GM21576 (cell line): ENCODE measurements around the gene ASF1B.
"Not testable (repeated sequence)": the region's sequence is repeated elsewhere in the genome, so short reads cannot be mapped to it uniquely, and the experiment has no call there.

Experiments
- ATAC-seq: cut with Tn5 transposase; IDR thresholded peaks from one replicate; pipeline ENCODE4 v1.9.1; 2021; ENCODE audit warnings: mild to moderate bottlenecking, moderate library complexity; ENCODE audit not compliant: unreplicated experiment

The ASF1B gene

DNA sequence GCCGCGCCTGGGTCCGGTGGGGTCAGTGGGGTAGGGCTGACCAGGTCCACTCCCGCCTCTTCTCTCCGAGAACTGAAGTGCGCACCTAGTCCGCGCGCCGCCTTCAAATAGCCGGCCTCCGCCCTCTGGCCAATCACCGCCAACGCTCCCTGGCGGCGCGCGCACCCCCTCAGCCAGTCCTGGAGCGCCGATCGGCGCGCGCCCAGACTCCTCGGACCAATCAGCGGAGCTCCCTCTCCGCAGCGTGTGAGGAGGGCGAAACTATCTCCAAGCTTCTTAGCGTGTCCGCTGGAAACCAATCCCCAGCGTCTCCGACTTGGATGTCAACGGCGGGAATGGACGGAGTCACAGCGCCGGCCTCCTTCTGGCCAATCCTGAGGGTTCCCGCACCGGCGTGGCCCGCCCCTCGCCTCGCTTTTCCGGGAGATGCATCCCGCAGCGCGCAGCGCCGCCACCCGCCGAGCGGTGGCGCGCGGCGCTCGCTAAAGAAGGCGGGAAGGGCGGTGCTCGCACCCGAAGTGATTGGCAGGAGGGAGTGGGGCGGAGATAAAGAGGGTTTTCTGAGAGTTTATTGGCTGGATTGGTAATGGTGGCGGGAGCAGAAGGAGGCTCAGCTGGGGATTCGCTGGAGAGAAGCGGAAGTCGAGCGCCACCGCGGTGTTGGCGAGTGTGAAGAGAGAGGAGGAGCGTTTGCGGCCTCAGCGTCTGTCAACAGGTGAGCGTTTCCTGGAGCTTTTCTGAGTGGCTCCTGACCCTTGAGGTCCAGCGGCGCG is at the start of gene ASF1B:
TSS of gene ASF1B (minus strand) at position 81 of the 773 bp plus-strand sequence. CDS start 133 bp downstream, outside the sequence.
- peak; percentile 70 for ATAC-seq

DNA sequence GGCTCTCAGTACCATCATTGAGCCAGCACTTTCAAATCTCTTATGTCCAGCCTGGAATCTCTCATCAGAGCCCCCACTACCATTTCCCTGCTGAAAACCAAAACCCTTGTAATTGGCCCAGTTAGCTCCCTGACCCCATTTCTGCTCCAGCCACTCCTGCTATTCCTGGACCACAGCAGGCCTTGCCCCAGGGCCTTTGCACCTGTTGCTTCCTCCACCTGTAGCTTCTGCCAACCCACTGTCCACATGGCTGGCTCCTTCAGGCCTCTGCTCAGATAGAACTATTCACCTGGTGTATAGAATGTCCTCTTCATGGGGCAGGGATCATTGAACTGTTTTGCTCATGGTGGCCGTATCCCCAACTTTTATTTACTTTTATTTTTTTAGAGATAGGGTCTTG is 49.3 kb upstream of the ASF1B start:
- not testable (repeated sequence) for ATAC-seq

DNA sequence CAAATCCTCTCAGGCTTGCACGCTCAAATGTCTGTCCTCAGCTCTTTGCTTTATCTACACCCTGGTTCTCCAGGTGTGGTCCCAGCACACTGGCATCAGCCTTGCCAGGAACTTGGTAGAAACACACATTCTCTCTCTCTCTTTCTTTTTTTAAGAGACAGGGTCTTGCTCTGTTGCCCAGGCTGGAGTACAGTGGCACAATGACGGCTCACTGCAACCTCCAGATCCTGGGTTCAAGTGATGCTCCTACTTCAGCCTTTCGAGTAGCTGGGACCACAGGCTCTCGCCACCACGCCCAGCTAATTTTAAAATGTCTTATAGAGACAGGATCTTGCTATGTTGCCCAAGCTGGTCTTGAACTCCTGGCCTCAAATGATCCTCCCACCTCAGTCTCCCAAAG is 48.8 kb upstream of the ASF1B start:
- ATAC-seq: no peak

DNA sequence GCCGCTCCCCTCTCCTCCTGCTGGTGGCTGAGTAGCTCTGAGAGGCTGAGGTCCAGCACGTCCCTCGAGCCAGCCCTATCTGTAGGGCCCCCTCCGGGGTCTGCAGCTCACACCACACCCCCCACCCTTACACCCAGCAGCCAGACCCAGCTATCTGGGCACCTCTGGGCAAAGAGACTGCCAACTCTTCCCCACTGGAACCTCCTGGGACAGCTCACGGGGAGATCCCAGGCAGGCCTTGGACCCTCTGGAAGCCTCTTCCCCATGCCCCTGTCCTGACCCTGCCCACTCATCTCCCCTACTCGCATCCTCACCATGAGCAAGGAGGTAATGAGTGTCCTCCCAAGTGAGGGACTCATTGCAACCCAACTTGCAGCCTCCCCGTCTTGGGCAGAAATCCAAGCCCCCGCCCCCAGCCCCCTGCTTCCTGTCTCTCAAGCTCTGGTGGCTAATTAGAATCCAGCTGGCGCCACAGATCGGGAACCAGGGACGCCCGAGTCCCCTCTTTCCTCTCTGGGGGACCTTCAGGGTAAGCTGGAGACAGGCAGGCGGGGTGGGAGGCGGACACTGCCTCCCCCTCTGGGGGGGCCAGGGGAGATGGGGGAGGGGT is 47.5 kb upstream of the ASF1B start:
- ATAC-seq: no peak

DNA sequence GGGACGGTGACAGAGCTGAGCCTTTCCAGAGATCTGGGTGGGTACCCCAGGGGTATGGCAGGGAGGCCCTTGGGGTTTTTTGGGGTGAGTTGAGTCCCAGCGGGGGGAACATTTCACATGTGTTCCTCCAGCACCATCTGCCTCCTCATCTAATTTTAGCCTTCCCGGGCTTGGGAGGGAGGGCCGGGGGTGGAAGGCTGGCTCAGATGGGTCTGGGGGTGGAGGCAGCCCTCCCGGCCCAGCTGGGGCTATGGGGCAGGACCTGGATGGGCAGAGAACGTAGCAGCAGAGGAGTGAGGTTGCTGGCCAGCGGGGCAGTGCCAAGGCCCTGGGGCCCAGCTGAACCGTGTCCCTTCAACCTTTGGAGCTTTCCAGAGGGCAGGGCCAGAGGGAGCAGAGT is 46.1 kb upstream of the ASF1B start:
- no peak for ATAC-seq

DNA sequence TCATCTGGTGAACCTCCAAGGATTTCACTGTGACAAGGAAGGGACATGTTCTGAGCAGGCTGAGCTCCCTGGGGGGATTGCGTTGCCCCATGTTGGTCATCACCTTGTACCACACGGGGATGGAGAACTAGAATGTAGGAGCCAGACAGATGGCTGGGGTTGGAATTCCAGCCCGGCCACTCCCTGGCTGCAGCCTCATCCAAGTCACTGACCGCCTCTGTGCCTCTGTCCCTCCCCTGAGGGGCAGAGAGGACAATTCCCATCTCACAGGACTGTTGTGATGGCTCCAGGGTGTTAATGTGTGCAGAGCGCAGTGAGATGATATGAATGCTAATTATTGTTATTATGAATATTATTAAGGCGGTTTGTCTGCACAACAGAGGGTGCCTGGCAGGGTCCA is 45.5 kb upstream of the ASF1B start:
- ATAC-seq: no peak

DNA sequence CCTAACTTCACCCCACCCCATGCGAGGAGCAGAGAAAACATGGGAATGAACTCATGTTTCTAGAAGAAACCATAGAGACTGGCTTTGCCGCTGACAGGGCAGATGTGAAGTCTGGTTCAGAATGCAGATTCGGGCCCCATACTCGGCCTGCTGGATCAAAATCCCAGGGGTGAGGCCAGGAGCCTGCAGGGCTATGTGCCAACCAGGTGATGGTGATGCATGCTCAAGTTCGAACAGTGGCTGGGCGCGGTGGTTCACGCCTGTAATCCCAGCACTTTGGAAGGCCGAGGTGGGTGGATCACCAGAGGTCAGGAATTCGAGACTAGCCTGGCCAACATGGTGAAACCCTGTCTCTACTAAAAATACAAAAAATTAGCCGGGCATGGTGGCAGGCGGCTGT is 44.8 kb upstream of the ASF1B start:
- ATAC-seq: not testable (repeated sequence)

DNA sequence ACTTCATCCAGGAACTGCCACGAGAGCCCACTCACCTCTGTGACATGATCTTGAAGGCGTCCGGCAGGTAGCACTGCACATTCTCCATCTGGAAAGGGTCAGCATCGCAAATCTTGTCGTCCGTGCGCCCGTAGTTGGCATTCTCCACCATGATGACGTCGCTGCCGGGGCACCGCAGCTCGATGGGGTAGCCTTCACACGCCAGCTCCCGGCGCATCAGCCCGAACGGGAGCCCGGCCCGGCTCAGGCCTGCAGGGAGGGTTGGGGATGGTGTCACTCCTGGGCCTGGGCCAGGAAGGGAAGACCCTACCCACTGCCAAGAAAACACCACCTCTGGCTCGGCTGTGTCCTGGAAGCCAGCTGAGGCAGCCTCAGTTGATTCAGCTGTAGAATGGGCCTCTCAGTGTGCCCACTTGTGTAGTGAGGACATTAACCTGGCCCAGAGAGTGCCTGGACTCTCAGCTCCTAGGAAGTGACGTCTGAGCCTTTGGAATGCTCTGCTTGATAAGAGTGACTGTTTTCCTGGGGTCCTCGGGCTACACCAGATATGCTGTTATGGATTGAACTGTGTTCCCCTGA is 41.2 kb upstream of the ASF1B start:
- no peak for ATAC-seq

DNA sequence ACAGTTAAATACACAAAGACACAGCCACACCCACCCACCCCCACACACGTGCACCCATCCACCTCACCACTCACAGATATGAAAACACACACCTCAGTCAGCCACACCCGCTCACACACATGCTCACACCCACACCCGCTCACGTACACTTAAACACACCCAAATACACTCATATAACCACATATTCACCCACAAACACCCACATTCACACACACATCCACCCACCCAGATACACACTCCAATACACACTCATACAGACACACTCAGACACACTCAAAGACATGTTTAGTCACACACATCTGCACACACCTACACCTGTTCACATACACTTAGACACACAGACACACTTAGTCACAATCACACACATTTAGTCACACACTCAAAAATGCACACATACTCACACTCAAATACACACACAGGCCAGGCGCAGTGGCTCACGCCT is 39.0 kb upstream of the ASF1B start:
- no peak for ATAC-seq

DNA sequence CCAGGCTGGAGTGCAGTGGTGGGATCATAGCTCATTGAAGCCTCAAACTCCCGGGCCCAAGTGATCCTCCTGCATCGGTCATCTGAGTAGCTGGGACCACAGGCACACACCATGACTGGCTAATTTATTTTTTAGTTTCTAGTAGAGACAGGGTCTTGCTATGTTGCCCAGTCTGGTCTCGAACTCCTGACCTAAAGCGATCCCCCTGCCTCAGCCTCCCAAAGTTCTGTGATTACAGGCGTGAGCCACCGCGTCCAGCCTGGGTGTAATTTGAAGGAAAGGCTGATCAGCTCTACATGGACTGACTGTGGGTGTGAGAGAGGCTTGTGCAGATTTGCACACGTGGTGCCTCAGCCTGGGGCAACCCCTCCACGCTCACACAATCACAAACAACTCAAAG is 38.5 kb upstream of the ASF1B start:
- no peak for ATAC-seq

DNA sequence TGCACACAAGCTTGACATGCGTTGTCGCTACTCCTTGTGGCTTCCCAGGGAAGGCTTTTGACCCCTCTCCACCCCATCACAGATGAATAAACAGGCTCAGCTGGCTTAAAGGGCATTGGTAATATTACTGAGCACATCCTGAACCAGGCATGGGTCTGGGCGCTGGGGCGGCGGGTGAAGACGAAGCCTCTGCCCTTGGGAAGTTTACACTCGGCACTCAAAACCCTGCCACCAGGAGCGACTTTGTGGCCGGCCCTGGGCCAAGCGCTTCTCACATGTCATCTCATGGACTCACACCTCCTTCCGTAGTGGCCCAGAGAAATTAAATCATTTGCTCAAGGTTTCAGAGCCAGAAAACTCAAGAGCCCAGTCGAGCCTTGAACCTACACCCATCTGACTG is 32.6 kb upstream of the ASF1B start:
- ATAC-seq: no peak

DNA sequence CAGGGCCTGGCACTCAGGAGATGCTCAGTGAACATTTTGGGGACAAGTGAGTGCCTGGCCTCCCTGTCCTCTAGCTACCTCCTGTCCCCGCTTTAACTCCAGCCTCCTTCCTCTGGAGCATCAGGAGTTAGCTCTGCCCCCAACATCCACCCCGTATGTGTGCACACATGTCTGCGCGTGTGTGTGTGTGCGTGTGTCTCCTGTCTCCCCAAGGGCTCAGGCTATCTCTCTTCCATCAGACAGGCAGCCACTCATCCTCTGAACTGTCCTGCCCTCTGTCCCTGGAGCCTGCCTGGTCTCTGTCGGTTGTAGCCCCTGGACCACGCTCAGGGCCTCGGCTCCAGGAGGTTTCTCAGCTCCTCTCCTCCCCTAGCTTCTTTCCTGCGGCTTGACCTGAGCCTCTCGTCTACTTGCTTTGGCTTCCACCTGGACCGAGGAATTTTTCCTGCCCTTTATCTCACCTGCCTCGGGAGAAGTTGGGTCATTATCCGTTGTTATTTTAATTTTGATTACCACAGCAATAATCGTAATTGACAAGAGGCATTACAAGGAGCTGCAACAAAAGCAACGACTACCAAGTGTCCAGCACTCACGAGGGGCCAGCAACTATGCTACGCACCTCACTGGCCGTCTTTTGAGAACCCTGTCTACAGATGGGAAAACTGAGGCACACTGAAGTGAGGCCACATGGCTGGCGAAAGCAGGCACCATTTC is 32.0 kb upstream of the ASF1B start:
- no peak for ATAC-seq

DNA sequence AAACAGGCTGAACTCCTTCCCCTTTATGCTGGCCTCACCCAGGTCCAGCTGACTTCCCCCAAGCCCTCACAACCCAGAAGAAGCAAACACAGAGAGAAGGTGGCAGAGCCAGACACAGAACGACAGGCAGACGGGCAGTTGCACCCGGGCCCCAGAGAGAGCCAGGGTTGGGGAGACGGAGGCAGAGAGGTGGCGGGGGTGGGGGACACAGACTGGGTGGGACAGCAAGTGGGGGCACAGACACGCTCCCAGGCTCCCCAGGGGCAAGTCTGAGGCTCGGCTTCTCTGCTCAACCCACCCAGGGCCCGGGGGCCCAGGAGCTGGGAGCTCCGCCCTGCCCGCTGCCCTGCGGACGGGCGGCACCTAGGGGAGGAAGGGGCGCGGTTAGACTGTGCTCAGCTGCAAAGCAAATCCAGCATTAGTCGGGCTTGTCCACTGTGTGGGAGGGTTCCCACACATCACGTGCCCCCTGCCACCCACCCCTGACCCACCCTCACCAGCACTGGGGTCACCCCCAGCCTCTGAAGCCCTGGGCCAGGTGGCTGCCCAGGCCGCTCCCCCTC is 31.3 kb upstream of the ASF1B start:
- no peak for ATAC-seq

DNA sequence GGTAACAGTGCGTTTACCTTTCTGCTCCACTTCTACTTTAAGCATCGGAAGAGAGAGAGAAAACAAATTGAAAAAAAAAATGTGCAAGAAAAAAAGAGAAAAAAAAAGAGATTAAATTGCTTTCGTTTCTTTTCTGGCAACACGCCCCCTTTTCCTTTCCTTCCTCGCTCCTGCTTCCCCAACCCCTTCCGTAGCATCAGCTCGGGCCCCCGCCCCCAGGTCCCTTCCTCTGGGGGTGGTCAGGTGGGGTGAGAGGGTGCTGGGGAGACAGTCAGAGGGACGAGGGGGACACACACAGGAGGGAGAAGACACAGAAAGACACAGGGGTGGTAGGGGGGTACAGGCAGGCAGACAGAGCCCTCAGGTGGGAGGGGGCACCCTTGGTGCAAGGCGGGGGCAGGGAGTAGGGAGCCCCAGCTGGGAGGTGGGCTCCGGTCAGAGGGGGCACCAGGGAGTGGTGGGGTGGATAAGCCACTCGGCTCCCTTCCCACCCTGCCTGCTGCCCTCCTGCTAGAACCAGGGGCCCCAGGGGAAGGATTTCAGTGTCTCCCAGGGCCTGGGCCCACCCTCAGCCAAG is 30.7 kb upstream of the ASF1B start:
- no peak for ATAC-seq

DNA sequence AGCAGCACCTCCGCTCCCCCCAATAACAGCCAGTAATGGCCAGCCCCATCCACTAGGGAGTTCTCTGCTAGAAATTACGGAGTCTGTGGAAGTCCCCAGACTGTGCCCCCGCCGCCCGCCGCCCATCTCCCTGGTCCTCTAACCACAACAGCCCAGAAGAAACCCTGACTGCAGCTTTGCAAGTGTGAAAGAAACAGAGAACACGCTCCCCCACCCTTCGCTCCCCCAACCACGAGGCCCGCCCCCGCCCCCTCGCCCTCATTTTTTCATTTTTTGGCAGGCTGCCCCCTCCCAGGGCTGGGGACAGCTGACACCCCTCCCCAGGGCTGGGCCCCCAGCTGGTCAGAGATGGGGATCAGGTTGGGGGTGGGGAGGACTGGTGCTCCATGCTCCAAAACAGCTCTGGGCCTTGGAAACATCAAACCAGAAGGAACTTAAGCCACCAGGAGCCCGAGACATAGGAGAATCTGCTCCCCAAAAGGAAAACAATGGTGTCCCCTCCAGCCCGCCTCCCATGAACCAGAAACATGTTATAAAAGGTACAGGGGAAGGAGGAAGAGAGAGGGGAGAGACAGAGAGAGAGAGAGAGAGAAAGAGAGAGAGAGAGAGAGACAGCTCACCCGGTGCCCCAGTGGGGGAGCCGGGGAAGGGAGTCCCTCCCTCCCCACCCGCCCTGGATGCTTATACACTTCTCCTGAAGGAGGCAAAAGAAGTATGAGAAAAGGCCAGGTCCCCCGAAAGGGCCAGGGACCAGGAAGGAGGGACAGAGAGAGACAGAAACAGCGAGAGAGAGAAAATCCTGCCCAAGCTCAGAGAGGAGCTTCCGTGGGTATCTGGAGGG is 29.8 kb upstream of the ASF1B start:
- no peak for ATAC-seq

DNA sequence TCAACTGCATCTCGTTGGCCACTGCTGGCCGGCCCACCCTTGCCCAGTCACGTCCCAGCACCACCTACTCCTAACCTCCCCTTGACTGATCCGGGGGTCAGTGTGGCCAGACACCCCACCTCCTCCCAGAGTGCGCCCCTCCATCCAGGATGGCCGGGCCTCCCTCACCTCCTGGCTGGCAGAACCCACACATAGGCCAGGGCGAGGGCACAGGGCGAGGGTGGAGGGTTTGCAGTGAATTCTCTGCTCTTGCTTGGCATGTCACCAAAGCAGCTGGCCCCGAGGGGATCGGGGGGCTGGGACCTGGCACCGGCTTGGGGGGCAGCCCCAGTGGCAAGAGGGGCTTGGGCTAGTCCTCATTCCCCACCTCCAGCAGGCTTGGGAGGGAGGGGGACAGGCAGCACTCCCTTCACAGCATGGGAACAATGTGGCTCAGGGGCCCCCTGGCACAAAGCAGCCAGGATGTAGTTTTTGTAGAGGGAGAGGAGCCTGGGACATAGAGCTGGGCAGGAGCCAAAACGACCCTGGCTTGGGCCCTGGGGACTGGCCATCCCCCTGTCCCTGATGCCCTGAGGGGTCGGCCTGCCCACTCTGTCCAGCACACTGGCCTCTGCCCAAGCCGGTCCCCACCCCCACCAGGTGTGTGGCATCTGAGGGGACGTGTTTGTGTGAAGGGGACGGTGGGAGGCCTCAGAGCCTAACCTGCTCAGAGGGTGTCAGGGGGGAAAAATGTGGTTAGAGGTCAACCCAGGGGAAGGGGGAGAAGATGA is 28.5 kb upstream of the ASF1B start:
- ATAC-seq: no peak

DNA sequence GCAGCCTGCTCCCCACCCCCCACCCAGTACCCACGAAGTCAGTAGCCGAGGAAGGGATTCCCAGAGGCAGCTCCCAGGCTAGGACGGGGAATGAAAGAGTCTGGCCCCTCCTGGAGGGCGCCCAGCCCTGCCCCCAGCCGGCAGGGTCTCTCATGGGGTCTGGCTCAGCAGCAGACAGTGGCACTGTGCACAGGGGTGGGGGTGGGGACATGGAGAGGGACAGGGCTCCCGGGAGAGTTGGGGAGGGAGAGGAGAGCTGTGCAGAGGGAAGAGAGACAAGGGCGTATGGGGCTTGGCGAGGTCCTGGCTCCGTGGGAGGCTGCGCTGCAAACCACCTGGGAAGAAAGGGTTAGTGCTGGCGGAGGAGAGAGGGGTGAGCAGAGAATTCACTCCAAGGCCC is 27.7 kb upstream of the ASF1B start:
- ATAC-seq: no peak

DNA sequence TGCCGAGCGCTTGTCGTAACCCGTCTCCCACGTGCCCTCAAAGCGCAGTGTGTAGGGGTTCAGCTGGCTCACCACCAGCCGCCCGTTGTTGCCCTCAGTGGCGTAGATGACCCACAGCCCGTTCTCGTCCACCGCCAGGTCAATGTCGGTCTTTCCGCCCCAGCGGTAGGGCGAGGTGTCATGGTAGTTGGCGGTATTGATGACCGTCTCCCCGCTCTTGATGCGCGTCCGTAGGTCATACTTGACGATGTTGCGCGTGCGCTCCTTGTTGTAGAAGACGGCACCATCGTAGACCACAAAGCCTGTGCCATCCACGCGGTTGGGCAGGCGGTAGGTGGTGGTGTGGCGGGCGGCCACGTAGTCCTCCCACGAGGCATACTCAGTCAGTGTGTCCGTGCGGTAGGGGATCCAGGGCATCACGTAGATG is 26.5 kb upstream of the ASF1B start:
- ATAC-seq: no peak

DNA sequence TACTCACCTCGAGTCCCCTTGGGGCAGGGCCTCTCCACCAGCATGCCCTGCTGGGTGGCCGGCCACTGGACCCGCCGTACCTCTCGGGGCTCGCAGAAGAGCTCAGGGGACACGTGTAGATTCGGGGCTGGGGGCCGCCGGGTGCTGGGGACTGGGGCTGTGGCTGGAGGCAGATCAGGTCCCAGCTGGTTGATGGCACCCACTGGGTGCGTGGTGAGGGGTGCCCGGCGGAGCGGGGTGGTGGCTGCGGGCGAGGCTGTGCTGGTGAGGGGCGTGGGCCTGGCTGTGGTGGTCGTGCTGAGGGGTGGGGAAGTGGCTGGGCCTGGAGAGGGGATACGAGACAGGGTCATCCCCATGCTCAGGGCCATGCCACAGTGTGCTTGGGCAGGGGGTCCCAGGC is 24.9 kb upstream of the ASF1B start:
- ATAC-seq: no peak
